RWPE1 (cell line): ENCODE results near the gene SAP30.

Experiments used
- CTCF ChIA-PET: fragments of 350-600 bp; sonication (Branson Sonifier 250); formaldehyde crosslinking; extraction: SDS; loops from one replicate; lab custom pipeline; 2021; lab: Yijun Ruan, JAX
- POLR2A ChIA-PET: fragments of 400-600 bp; formaldehyde crosslinking; extraction: SDS; loops from one replicate; lab custom pipeline; 2020; ENCODE audit warnings: antibody characterized with exemption; ENCODE audit not compliant: low non-redundant PET; lab: Yijun Ruan, JAX
- DNase-seq: peaks from one replicate; pipeline ENCODE4 v3.0.0; 2012; ENCODE audit warnings: low spot score
- H3K27ac ChIP-seq: fragments of 450-650 bp; 2 replicates; pipeline ENCODE4 v1.5.1; 2017
- TF ChIP-seq, protein P1 (sequence below): fragments of 450-650 bp; conservative IDR thresholded peaks from 2 replicates; pipeline ENCODE4 v1.5.1; 2017; ENCODE audit warnings: low read depth, mild to moderate bottlenecking

The SAP30 gene

GRCh38 chr4:173370477-173371291, at the start of gene SAP30:
Gene SAP30 (plus strand): TSS chr4:173370954. CDS start chr4:173371183, 229 bp downstream.
- H3K27ac ChIP-seq: peak within 1 kb of the TSS; percentile 99
- peak; percentile 96 for DNase-seq
- ChIA-PET POLR2A (interaction anchor here (0.6 to 1.3 kb wide), 7 partner anchors 24 to 1132 kb away, joined by 3 to 8 read pairs (median 3); partner anchors contain the start of gene HMGB2), CTCF (interaction anchor here (0.8 to 1.9 kb wide), 2 partner anchors 32 to 69 kb away, joined by 4 to 5 read pairs; no protein-coding TSS in a partner anchor)
- TF ChIP-seq, protein P1, sequence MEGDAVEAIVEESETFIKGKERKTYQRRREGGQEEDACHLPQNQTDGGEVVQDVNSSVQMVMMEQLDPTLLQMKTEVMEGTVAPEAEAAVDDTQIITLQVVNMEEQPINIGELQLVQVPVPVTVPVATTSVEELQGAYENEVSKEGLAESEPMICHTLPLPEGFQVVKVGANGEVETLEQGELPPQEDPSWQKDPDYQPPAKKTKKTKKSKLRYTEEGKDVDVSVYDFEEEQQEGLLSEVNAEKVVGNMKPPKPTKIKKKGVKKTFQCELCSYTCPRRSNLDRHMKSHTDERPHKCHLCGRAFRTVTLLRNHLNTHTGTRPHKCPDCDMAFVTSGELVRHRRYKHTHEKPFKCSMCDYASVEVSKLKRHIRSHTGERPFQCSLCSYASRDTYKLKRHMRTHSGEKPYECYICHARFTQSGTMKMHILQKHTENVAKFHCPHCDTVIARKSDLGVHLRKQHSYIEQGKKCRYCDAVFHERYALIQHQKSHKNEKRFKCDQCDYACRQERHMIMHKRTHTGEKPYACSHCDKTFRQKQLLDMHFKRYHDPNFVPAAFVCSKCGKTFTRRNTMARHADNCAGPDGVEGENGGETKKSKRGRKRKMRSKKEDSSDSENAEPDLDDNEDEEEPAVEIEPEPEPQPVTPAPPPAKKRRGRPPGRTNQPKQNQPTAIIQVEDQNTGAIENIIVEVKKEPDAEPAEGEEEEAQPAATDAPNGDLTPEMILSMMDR: no peak

- H3K27ac ChIP-seq: 0 out of 2 replicates have a peak overlapping the region, but pooled peaks have one; percentile 37
- TF ChIP-seq, protein P1: no peak
- POLR2A ChIA-PET: no interaction called here
- CTCF ChIA-PET: interaction anchor here (0.7 kb wide), 1 partner anchor 935 kb away, joined by 4 read pairs; no protein-coding TSS in a partner anchor
- no peak for DNase-seq
Measured at GRCh38 chr4:173325007-173325736, 45.6 kb upstream of the SAP30 start.

DNA sequence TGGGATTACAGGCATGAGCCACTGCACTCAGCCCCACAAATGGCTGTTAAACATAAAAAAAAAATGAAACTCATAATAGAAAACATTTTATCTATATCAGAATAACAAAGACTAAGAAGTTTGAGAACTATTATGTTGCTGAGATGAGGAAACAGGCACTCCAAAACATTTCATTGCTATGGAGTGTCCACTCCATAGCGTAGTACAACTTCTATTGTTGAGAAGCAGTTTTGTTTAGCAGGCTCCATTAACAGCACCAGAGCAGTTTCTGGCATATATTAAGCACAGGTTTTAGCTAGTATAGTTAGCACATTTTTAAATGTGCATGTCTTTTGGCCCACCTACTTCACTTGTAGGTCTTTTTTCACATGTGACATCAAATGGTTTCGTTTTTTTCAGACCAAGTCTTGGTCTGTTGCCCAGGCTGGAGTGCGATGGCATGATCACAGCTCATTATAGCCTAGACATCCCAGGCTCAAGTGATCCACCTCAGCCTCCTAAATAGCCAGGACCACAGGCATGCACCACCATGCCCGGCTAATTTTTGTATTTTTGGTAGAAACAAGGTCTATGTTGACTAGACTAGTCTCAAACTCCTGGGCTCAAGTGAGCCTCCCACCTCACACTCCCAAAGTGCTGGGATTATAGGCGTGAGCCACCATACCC, 42.4 kb upstream of the SAP30 start:
- POLR2A ChIA-PET: no interaction called here
- H3K27ac ChIP-seq: peak overlapping the region; percentile 37
- CTCF ChIA-PET: interaction anchor here (1.0 kb wide), 1 partner anchor 178 kb away, joined by 3 read pairs; no protein-coding TSS in a partner anchor

DNA sequence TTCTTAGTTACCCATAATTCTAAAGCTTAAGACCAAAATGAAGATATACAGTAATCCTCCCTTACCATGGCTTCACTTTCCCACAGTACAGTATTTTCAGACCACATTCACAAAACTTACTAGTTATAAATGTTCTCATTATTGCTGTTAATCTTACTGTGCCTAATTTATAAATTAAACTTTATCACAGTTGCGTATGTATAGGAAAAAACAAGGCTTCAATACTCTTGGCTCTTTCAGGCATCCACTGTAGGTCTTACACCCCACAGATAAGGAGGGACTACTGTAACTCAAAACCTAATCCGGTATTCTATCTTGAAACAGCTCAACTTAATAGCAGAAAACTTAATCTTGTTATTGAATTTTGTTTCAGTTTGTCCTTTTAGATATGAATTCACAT, 40.2 kb upstream of the SAP30 start:
- H3K27ac ChIP-seq: peak overlapping the region; percentile 45; the same call in 1 of the 2 replicates
- no peak for DNase-seq
- TF ChIP-seq, protein P1: no peak
- ChIA-PET CTCF (interaction anchor here (0.5 to 1.8 kb wide), 2 partner anchors 10 to 12 kb away, joined by 3 to 7 read pairs; no protein-coding TSS in a partner anchor), POLR2A (no interaction called here)

More for the DNA sequence above, 42.4 kb upstream of the SAP30 start:
- DNase-seq: no peak
- TF ChIP-seq, protein P1: no peak

- POLR2A ChIA-PET: no interaction called here
- TF ChIP-seq, protein P1: no peak
- H3K27ac ChIP-seq: no peak overlapping the region
- CTCF ChIA-PET: interaction anchor here (1.2 kb wide), 1 partner anchor 13 kb away, joined by 3 read pairs; no protein-coding TSS in a partner anchor
- no peak for DNase-seq
Measured at GRCh38 chr4:173332021-173332487, 38.7 kb upstream of the SAP30 start.
